Dermis blood vessel endothelial cell (primary cell): ENCODE data around the gene TMCC2. TPM values are rescaled to one million over a fixed set of nuclear protein-coding genes. Genes with fewer than 3 reads are reported as not detected.
"Not testable (repeated sequence)": the region's sequence is repeated elsewhere in the genome, so short reads cannot be mapped to it uniquely, and the experiment has no call there.

Experiments
- DNase-seq: peaks from one replicate; pipeline ENCODE4 v3.0.0; 2010
- total RNA-seq: library from RNA; depleted of rRNA; stranded (reverse); fragments of >200 nt; gene quantifications from 2 replicates; pipeline ENCODE4 v1.2.3, GENCODE V29; 2014

Gene TMCC2
- total RNA-seq, 1 donor from 2014 or later = 1.9 TPM

GRCh38 chr1:205283270-205284147 lies 55.8 kb downstream of the TMCC2 start:
- DNase-seq = no peak

GRCh38 chr1:205284420-205285144 lies 56.8 kb downstream of the TMCC2 start:
- peak; percentile 98 for DNase-seq

- no peak for DNase-seq
Observed at GRCh38 chr1:205285381-205286101, 57.8 kb downstream of the TMCC2 start.

DNA sequence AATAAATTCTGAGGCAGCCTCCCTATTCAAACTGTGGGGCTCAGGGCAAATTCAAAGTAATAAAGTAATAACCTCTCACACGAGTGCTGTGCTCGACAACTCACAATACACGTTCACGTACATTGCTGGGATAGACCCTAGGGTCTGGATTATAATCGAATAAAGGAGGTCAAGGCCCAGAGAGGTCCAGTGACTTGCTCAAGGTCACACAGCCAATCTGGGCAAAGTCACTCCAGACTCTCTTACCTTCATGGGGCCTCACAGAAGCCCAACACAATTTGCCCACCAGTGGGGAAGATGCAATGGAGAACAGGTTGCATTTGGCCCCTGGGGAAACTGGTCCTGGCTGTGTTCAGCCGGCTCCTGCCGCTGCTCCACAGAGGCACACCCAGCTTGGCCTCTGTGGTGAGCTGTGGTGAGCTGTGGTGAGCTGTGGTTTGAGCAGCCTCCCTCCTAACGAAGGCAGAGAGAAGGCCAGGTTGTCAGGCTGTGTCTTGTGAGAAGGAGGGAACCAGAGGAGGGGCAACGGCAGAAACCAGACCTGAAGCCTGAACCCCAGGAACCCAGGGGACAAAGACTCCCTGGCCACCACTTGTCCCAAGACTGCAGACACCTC lies 58.7 kb downstream of the TMCC2 start:
- no peak for DNase-seq

DNA sequence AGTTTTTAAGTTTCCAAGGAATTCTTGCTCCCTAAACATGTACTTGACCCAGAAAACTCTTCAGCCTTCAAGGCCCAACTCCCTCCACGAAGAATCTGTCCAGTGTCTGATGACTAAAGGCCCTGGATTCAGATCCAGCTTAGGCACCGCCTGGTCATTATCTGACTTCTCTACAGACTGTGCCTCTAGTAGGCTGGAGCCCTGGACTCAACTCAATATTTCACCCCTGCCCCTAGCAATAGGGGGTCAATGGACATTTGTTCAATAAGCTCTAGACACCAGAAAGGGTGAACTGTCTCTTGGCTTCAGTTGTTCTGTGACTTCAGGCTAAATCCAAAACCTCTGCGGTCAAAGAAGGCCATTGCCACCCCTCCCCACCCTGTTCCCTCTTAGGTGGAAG lies 59.3 kb downstream of the TMCC2 start:
- DNase-seq = no peak

DNA sequence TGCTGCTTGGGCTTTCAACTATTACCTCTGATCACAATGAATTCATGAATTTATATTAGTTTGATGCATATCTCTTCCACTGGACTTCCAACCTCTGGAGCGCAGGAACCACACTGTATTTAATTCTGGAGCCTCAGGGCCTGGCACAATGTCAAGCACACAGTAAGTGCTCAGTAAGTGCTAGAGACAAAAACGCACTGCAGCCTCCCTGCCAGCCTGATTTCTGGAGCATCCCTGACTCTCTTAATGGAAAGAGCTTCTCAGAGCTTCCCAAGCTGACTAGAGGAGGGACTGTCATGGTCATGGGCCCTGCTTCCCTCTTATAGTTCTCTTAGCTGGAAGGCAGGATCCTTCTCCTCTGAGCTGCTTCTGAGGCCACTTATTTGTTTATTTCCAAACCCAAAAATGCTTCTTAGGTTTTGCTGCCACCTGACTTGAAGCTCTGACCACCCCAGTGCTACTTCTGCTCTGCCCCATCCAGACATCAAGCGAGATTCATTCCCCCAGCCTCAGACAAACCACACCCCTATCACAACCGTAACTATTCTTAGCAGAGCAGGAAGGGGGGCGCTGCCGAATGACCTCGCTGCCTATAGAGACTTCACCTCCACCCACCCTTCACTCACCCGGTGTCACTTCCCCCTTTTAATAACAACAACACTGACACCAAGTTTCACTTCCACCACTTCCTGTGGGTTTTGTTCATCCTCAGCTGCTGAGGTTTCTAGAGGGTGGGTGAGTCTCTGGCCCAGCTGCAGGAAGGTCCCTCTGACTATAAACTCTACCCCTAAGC lies 60.2 kb downstream of the TMCC2 start:
- DNase-seq = peak; percentile 45

DNA sequence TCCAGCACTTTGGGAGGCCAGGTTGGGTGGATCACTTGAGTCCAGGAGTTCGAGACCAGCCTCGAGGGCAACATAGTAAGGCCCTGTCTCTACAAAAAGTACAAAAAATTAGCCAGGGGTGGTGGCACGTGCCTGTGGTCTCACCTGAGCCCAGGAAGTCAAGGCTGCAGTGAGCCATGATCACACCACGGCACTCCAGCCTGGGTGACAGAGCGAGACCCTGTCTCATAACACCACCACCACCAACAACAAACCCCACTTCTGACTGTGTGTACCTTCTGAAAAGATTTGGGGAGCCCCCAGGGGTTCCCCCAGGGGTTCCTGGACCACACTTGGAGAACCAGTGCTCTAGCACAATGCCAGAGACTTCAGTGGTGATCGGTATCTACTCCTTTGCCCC lies 63.9 kb downstream of the TMCC2 start:
- no peak for DNase-seq

DNA sequence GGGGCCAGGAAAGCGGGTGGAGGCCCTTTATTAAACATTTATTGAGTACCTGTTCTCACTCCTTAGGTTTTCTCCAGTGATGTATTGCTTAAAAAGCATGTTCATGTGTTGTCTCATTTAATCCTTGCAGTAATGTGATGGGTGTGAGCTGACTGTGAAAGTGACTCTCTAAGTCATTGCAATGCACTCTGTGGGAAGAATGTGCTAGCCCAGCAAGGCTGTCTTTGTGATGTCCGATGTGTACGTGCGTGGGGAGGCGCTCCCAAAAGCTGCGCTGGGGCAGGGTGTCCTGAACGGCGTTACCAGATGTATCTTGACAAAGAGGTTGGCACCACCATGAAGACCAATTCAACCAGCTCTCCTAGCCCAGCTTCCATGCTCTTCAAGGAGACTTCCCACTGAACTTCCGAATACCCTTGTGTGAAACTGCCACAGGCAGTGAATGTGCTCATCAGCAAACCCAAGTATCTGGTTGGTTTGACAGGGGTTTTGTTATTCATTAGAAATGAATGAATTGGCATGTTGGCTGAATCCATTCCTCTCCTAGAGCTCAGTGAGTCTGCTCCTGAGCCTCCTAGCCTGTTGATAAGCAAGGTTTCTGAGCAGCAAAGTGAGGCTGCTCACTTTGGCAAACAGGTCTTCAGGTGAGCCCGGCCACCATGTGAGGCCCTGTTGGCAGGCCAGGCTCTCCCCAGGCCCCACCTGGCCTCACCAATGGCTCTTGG lies 65.8 kb downstream of the TMCC2 start:
- no peak for DNase-seq

GRCh38 chr1:205294175-205294917 lies 66.6 kb downstream of the TMCC2 start:
- peak; percentile 89 for DNase-seq

- DNase-seq = peak; percentile 29
Observed at GRCh38 chr1:205294934-205295333, 67.2 kb downstream of the TMCC2 start.

- DNase-seq = no peak
Observed at GRCh38 chr1:205296154-205296553, 68.4 kb downstream of the TMCC2 start.

GRCh38 chr1:205297546-205298177 lies 69.9 kb downstream of the TMCC2 start:
- not testable (repeated sequence) for DNase-seq

DNA sequence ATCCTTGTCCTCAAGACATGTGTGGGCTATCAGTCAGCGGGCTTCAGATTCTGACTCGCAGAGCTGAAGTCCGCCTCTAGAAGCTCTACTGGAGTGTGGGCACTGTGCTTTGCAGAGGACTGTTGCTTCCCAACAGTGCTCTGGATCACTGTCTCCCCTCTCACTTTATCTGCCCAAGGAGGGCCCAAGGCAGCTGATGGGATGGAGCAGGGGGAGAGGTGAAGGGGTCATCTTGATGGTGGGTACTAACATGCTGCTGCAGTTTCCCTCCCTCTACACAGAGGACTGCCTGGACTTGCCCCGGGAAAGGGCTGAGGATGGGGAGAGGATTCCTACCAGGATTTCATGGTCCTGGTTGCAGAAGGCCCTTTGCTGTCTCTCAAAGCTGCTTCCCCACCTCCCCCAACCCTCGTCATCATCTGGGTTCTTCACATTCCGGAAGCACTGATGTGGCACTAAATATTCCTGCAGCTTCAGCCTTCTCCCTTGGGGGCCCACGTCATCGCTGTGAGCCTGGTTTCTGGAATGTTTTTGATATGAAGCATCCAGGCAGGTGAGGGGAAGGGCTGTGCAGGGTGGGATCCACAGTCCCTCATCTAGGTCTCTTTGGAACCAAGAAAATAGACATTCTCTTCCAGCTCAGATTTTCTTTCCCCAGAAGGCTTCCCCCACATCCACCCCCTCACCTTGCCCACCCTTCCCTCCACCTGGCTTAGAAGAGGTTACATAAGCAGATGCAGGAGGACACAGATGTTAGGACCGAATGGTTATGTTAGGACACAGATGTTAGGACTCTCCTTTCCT lies 70.6 kb downstream of the TMCC2 start:
- peak; percentile 93 for DNase-seq

DNA sequence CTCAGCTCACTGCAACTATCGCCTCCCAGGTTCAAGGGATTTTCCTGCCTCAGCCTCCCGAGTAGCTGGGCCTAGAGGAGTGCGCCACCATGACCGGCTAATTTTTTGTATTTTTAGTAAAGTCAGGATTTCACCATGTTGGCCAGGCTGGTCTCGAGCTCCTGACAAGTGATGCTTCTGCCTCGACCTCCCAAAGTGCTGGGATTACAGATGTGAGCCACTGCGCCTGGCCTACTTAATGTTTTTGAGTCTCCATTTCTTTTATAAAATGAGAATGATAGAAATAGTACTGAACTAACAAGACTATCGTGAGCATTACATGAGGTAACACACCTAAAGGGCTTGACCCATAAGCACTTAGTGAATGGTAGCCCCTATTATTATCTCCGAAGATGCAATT lies 72.4 kb downstream of the TMCC2 start:
- DNase-seq = no peak

DNA sequence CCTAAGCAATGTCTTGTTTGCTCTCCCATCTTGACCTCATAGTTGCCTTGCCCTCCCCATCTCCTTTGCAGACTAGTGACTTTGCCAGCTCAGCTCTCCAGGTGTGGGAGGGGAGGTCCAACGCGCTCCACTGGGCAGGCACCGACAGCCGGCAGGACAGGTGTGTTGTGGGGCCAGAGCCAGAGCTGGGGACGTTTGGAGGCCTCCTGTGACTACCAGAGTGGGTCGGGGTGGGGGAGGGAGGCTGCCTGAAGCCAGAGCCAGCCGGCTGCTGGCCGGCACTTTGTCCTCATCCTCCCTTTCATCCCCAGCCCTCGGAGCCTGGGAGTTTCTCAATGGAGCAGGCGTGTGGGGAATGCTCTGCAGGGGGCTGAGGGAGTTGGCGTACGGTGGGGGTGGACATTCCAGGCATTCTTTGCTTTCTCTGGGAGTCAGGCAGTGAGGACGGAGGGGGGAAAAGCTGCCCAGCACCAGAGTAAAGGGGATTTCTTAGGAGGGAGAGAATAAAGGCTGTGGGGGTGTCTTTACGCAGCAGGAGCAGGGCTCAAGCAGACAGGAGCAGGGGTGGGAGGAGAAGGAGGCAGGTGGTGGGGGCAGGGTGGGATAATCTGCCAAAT lies 73.6 kb downstream of the TMCC2 start:
- peak; percentile 83 for DNase-seq

DNA sequence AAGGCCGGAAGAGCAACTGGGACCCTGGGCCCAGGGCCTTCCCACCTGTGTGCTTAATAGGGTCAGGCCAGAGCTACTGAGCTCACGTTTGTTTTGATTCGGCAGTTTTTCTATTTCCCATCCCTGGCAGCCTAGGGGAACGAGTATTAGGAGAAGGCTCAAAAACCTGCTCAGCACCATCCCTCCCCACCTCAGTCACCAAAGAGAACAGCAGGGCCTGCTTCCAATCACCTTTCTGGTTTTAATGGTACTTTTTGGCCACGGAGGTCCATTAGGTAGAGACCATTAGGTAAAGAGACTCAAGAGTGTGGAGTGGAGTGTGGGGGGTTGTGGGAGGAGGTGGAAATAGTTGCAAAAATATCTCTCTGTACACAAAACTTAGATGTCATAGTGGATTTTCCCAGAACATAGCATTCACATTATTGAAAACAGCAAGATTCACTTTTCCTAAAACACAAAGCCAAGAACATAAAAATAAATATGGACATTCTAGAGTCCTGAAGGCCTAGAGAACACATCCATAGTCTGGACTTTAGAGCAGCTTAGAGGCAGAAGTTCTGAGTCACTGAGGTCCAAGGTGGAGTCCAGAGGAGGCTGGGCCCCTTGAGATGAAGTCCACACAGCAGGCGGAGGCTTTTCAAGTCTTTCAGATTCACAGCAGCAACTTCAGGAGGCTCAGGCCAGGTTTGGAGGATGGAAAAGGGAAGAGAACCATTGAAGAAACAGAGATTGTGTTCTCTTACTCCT lies 74.3 kb downstream of the TMCC2 start:
- no peak for DNase-seq

DNA sequence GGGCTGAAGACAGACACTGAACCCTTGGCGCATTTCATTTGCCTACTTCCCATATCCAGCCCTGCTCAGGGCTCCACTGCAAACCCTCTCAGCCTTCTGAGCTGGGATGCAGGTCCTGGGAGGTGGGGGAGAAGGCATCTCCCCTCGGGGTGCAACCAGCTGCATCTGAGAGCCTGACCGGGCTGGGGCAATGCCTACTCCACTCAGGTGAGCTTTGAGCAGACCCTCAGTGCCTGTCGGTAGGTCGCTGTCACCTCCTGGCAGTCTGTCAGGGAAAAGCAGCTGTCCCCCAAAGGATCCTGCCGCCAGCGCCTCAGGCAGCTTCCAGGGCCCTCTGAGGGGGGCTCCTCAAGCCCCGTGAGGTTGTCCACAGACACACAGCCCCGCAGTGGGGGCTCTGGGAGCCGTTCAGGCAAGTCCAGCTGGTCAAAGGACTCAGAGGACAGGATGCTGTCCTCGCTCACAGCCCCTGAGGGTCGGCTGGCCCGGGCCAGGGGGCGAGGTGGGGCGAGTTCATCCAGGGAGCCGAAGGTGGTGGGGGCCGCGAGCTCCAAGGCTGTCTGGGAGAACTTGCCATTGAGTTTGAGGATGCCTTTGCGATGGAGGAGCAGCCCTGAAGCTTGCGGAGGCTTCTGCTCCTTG lies 75.6 kb downstream of the TMCC2 start:
- DNase-seq = no peak
